ENCODE data around the gene CLPTM1L. TPM values are rescaled to one million over a fixed set of nuclear protein-coding genes. Genes with fewer than 3 reads are reported as not detected.
A peak's percentile ranks its signal among the peaks of the same experiment; 100 is the strongest.

Gene CLPTM1L
- total RNA-seq, 4 donors from 2014 or later, result 149 to 215 (median 179) TPM

DNA sequence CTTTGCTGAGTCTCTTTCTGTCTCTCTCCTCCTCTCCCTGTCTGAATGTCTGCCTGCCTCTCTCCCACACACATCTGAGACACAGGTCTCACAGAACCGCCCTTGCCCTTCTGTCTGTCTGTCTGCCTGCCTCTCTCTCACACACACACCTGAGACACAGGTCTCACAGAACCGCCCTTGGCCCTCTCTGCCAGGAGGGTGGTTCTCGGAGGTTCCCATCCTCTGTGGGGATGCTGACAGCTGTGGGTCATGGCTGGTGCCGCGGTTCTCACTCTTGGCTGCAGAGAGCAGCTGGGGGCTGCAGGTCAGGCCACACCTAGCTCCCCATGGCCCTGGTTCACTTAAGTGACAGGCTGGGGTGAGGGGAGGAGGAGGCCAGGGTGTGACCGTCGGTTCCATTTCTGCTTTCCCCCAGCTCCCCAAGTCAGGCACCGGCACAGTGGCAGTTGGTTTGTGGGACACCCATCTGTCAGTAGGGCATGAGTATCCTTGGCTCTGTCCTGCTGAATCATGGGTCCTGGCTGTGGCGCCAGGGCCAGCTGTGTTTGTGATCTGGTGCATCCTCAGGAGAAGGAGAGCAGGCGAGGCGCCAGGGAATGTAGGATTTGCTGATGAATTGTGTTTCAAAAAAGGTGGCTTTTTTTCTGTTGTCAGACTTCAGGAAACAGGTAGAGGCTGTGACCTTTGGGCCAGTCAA, 42.3 kb upstream of the CLPTM1L start:
- peak in 1 of 2 donors; percentile 28 for DNase-seq
- intact Hi-C loops (cut with DNase I), result no loop called here
- H3K9me3 ChIP-seq, result no peaks in the 10 kb centered on the region
- WGBS, 2 donors, result 72 to 78% methylated on average over 6 to 11 of the region's 11 CpGs
- H3K27me3 ChIP-seq, result no peaks in the 10 kb centered on the region
- peak overlapping the region; percentile 31 to 98 (median 90) for H3K27ac ChIP-seq
- peaks cover 4 to 14% of the 10 kb centered on the region in 2 donors for H3K4me1 ChIP-seq
- no peak overlapping the region for H3K4me3 ChIP-seq (replicated peaks in 1 of 3)
- no peaks in the 10 kb centered on the region for H3K36me3 ChIP-seq
- TF ChIP-seq, protein P1, sequence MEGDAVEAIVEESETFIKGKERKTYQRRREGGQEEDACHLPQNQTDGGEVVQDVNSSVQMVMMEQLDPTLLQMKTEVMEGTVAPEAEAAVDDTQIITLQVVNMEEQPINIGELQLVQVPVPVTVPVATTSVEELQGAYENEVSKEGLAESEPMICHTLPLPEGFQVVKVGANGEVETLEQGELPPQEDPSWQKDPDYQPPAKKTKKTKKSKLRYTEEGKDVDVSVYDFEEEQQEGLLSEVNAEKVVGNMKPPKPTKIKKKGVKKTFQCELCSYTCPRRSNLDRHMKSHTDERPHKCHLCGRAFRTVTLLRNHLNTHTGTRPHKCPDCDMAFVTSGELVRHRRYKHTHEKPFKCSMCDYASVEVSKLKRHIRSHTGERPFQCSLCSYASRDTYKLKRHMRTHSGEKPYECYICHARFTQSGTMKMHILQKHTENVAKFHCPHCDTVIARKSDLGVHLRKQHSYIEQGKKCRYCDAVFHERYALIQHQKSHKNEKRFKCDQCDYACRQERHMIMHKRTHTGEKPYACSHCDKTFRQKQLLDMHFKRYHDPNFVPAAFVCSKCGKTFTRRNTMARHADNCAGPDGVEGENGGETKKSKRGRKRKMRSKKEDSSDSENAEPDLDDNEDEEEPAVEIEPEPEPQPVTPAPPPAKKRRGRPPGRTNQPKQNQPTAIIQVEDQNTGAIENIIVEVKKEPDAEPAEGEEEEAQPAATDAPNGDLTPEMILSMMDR (IDR thresholded peaks at IDR 0.05), result no peak
- no peak for TF ChIP-seq POLR2A (IDR thresholded peaks at IDR 0.05)

DNA sequence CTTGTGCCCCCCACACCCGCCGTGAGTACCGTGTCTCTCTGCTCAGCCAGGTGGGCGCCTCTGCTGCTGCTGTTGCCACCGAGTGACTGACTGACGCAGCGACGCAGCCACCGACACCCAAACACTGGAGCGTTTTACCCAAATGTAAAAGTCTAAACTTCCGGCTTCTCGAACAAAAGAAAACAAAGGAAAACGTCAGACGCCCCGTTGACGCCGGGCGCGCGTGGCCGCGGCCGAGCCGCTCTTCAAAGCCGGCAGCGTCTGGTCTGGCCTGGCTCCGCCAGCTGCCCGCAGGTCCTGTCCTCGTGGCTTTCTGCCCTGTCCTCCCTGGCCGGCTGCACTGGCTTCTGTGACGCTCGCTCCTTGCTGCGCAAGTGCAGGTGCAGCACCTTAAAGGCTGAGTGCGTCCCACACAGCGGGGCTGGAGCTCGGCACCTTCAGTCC, 41.4 kb upstream of the CLPTM1L start:
- no peaks in the 10 kb centered on the region for H3K9me3 ChIP-seq
- no peaks in the 10 kb centered on the region for H3K27me3 ChIP-seq
- intact Hi-C loops (cut with DNase I), result no loop called here
- no peaks in the 10 kb centered on the region for H3K36me3 ChIP-seq
- WGBS, 2 donors, result 1 to 2% methylated on average over 25 to 34 of the region's 36 CpGs
- peak overlapping the region; percentile 28 to 57 (median 44) for H3K4me3 ChIP-seq (replicated peaks in 1 of 3)
- peaks cover 4 to 14% of the 10 kb centered on the region in 2 donors for H3K4me1 ChIP-seq
- DNase-seq, result peak; percentile 93 to 96
- TF ChIP-seq POLR2A (IDR thresholded peaks at IDR 0.05), result peak in 1 of 2 donors; percentile 66
- TF ChIP-seq, protein P1 (IDR thresholded peaks at IDR 0.05), result no peak
- peak overlapping the region; percentile 85 to 98 (median 90) for H3K27ac ChIP-seq

DNA sequence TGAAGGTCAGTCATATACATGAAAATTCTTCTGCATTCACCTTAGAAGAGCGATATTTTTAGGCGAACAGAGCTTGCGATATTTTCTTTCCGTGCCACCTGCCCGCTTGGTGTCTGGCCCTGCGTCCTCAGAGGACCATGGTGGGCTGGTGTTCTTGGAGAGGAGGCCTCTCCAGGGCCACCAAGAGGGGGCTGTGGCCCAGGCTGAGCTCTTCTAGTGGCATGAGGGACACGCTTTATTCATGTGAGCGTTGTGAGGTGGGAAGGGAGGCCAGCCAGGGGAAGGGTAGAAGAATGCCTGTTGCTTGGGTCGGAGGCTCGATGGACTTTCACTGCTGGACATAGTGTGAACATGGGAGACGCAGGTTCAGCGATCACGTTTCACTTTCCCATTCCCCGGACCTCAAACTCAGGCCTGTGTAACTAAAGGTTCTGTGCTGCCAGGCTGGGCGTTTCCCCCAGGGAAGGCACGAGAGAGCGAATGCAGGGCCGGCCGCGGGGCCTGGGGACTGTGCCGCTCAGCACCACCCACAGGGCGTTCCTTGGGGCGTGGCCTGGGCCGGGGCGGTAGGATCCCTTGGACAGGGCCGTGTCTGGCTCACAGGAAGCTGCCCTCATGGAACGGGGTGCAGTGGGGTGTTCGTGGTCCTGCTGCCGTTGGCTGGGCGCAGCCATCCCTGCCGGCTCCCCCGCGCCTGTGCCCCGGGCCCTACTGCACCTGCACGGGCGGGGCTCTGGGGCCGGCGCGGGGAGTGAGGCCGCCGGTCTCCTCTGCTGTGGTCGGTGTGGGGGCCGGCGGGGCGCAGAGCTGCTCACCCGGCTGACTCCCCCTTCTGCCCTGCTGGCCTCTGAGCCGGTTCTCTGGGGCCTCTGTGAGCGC, 40.7 kb upstream of the CLPTM1L start:
- H3K36me3 ChIP-seq, result no peaks in the 10 kb centered on the region
- intact Hi-C loops (cut with DNase I), result no loop called here
- H3K4me1 ChIP-seq, result peaks cover 4 to 17% of the 10 kb centered on the region in 2 donors
- WGBS, 2 donors, result 40 to 49% methylated on average over 14 to 15 of the region's 48 CpGs
- peak overlapping the region; percentile 28 to 57 (median 44) for H3K4me3 ChIP-seq (replicated peaks in 1 of 3)
- H3K27ac ChIP-seq, result peak overlapping the region; percentile 85 to 98 (median 90)
- peak; percentile 96 to 97 for DNase-seq
- no peaks in the 10 kb centered on the region for H3K27me3 ChIP-seq
- no peaks in the 10 kb centered on the region for H3K9me3 ChIP-seq
- TF ChIP-seq, protein P1 (IDR thresholded peaks at IDR 0.05), result peak in 1 of 6 experiments; percentile 13
- TF ChIP-seq POLR2A (IDR thresholded peaks at IDR 0.05), result peak; percentile 17 to 96

DNA sequence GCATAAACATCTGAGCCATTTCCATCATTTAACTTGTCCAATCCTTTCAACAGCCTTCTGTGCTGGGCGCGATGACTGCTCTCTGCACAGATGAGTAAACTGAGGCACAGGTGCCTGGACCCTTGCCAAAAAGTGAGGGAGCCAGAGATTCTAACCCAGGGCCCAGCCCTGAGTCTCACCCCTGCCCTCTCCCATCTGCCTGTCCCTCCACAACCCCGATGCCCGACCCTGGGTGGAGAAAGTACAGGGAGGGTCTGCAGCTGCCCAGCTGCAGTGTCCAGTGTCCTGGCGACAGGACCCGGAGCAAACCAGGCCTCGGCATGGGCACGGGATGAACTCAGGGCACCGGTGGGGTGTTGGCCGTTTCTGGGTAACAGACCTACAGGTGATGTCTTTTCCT, 39.6 kb upstream of the CLPTM1L start:
- intact Hi-C loops (cut with DNase I), result loop anchor here (5.0 kb wide), 1 partner anchor 37 kb away; the partner anchor contains the start of gene CLPTM1L
- no peak overlapping the region for H3K27ac ChIP-seq
- H3K4me3 ChIP-seq (replicated peaks in 1 of 3), result no peak overlapping the region
- no peak for DNase-seq
- TF ChIP-seq, protein P1 (IDR thresholded peaks at IDR 0.05), result no peak
- TF ChIP-seq POLR2A (IDR thresholded peaks at IDR 0.05), result no peak
- no peaks in the 10 kb centered on the region for H3K9me3 ChIP-seq
- peaks cover 4 to 22% of the 10 kb centered on the region in 2 donors for H3K4me1 ChIP-seq
- no peaks in the 10 kb centered on the region for H3K27me3 ChIP-seq
- H3K36me3 ChIP-seq, result no peaks in the 10 kb centered on the region
- 79 to 86% methylated on average over 10 of the region's 10 CpGs for WGBS, 2 donors
